Activated CD4-positive, alpha-beta T cell treated with anti-CD3 and anti-CD28 coated beads for 36 hours (primary cell): Measurements from ENCODE around the gene HOXD13. TPM values are rescaled to one million over a fixed set of nuclear protein-coding genes. Genes with fewer than 3 reads are reported as not detected.

Source experiments
- ATAC-seq: fragments of 200-7000 bp; cut with Tn5 transposase; one replicate; pipeline ENCODE4 v1.10.0; 2021; ENCODE audit warnings: mild to moderate bottlenecking, moderate library complexity
- CTCF ChIA-PET: fragments of 350-600 bp; sonication (Branson Sonifier 250); formaldehyde crosslinking; loops from one replicate; lab custom pipeline; 2021; ENCODE audit warnings: antibody characterized with exemption; lab: Charles Lee
- POLR2A ChIA-PET: fragments of 350-600 bp; sonication (Branson Sonifier 250); formaldehyde crosslinking; loops from one replicate; lab custom pipeline; 2021; ENCODE audit warnings: antibody characterized with exemption, inconsistent platforms; lab: Charles Lee
- DNase-seq: peaks from one replicate; pipeline ENCODE4 v3.0.0-alpha.2; 2020
- H3K27ac Mint-ChIP-seq: one replicate; pipeline ENCODE4 v1.8.0; 2021; ENCODE audit warnings: mixed read lengths
- H3K27me3 Mint-ChIP-seq: one replicate; pipeline ENCODE4 v1.8.0; 2021; ENCODE audit warnings: mixed read lengths
- H3K36me3 Mint-ChIP-seq: one replicate; pipeline ENCODE4 v1.8.0; 2021; ENCODE audit warnings: low read depth, mixed read lengths
- H3K4me1 Mint-ChIP-seq: one replicate; pipeline ENCODE4 v1.8.0; 2021; ENCODE audit warnings: mixed read lengths
- H3K4me3 Mint-ChIP-seq: one replicate; pipeline ENCODE4 v1.8.0; 2021; ENCODE audit warnings: mild to moderate bottlenecking, moderate library complexity, mixed read lengths
- H3K9me3 Mint-ChIP-seq: one replicate; pipeline ENCODE4 v1.8.0; 2021; ENCODE audit warnings: low read depth, mixed read lengths
- intact Hi-C, 2 experiments: fragments of 100-400 bp; cut with DNase I in 1 of 2; cut with micrococcal nuclease in 1 of 2; formaldehyde crosslinking; loops; one replicate each; pipeline versions ENCODE4 v1.14.2 to v1.15.1; 2022 to 2024; cut with DNase I, micrococcal nuclease
- total RNA-seq, 2 experiments: library from RNA; stranded (reverse); gene quantifications; one replicate each; pipeline ENCODE4 v1.2.3, GENCODE V29; 2021

The HOXD13 gene
- total RNA-seq, 2 experiments from 2014 or later, result not detected

DNA sequence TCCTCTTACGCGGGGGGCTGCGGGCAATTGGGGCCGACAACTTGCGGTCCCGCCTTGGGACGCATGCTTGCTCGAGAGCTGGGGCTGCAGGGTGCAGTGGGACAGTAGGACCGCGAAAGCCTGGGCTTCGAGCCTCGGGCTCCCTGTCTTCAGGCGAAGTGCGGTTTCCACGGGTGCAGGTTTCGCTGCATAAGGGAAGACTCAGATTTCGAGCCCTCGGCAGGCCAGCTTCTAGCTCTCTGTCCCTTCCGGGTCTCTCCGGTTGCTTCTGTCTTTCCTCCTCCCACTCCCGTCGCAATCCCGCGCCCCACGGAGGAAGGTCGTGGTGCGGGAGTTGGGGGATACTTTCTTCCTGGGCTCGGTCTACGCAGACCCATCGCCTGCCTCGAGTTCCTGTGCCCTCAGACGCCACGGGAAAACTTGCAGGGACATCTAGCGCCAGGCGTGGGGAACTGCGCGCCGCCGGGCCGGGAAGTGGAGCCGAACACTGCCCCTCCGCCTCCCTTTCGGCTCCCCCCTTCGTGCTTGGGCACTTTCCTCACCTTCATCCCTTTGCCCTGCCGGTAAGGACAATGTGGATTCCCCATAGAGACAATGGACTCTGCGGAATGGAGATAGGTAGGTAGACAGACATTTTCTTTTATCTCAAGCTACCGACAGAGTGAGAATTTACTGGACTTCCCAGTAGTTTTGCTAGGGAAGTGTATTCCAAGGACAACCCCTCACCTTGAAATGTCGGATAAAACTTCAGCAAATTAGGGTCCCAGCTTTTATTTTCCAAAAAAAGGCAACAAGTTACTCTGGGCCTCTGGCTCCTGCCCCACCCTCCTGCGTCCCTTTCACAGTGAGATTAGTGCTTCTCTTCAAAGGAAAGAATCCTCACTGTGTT lies 4.2 kb upstream of the HOXD13 start:
- ATAC-seq, result no peak
- CTCF ChIA-PET, result interaction anchor here (0.8 to 1.6 kb wide), 3 partner anchors 9 to 32 kb away, joined by 3 to 7 read pairs (median 3); no protein-coding TSS in a partner anchor
- peak overlapping the region; percentile 51 for H3K4me3 Mint-ChIP-seq

DNA sequence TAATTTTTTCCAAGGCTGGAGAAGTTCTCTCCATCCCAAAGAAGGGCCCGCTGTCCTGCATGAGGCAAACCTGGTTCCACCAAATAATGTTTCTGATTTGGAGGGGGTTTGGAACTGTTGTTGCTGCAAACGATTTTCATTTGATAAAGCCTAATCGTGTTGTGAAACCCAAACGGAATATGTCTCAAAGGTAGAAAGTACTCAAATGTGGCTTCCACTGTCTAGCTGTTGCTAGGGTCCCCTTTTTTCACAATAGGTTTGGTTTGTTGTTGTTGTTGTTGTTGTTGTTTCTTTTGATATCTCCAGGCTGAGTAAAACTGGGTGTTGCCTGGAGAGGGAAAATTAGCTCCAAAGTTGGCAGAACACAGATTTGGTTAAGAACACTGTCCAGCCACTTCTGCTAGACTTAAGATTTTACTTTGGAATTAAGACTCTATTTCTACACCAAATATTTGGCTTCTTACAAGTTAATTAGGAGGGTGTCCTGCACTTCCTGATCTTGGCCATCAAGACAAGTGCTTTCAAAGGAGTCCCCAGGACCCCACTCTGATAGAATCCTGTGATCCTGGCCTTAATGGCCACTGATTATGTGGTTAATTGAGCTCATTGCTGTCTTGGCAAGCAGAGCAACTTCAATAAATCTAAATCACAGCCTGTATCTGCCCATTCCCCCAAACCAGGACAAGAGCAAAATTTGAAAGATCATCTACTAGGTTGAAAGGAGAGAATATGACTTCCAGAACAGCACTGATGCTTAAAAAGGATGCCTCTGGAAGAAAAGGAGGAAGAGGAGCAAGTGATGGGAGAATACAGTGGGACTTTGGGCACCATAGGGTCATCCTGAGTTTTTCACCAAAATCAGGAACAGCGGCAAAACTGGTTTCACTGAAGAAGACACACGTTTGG lies 3.3 kb upstream of the HOXD13 start:
- ATAC-seq (no peak), DNase-seq (no peak)
- Mint-ChIP-seq H3K36me3 (peaks cover 3% of the 10 kb centered on the region), H3K4me3 (no peak overlapping the region), H3K27me3 (peaks cover 82% of the 10 kb centered on the region), H3K4me1 (peaks cover 21% of the 10 kb centered on the region), H3K27ac (no peak overlapping the region), H3K9me3 (no peaks in the 10 kb centered on the region)
- POLR2A ChIA-PET, result interaction anchor here (0.7 kb wide), 1 partner anchor 372 kb away, joined by 3 read pairs; no protein-coding TSS in a partner anchor
- intact Hi-C loops, result loop anchor here (1.0 to 10.0 kb wide), 5 partner anchors 398 to 1754 kb away; partner anchors contain the start of gene SP9 (in 1 of the 2)
- CTCF ChIA-PET, result interaction anchor here (0.8 to 1.6 kb wide), 3 partner anchors 9 to 31 kb away, joined by 3 to 7 read pairs (median 3); no protein-coding TSS in a partner anchor

More for the DNA sequence above, 4.2 kb upstream of the HOXD13 start:
- peaks cover 14% of the 10 kb centered on the region for H3K4me1 Mint-ChIP-seq
- DNase-seq, result peak; percentile 61
- peaks cover 4% of the 10 kb centered on the region for H3K9me3 Mint-ChIP-seq
- intact Hi-C loops, result loop anchor here (1.0 to 10.0 kb wide), 5 partner anchors 397 to 1753 kb away; partner anchors contain the start of gene SP9 (in 1 of the 2)
- H3K27me3 Mint-ChIP-seq, result peaks cover 82% of the 10 kb centered on the region
- no peak overlapping the region for H3K27ac Mint-ChIP-seq
- POLR2A ChIA-PET, result no interaction called here
- H3K36me3 Mint-ChIP-seq, result peaks cover 3% of the 10 kb centered on the region

DNA sequence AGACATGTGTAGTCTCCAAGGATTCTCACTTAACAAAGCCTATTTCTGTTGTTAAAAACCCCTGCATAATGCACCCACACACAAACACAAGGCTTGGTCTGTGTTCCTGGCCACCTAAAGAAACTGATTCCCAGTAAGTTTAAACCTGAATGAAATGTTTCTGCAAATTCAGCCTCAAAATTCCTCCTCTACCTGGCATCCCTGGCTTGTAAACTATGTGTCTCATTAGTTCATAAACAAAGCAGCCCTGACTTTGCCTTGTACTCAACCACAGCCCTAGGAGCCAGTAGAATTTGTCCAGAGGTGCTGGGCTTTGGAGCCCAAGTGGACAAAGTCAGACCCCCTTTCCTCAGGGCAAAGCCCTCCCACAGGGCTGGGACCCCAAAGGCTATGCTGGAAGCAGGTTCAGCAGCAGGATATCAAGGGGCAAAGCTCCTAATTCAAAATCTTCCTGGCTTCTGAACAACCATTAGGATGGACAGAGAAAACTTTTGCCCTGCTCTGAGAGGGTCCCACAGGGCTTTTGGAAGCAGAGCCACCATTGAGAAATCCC lies 2.6 kb upstream of the HOXD13 start:
- Mint-ChIP-seq H3K27me3 (peaks cover 82% of the 10 kb centered on the region), H3K4me3 (no peak overlapping the region), H3K36me3 (peaks cover 3% of the 10 kb centered on the region)

DNA sequence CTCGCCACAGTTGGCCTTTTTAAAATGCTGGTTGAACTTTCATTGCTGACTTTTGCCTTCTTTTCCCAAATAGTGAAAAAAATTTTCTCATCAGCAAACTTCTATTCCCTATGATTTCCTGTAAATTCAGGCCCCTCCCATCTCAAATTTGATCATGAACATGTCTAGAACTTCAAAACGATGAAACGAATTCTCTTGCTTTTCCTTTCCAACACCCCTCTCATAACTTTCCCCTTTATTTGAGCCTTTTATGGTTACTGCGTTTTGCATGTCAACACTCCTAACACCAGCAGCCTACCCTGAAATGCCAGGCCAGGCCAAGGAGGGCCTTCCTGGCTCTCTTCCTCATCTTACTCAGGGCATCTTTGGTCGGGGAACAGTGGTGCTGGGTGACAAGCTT lies 1.7 kb upstream of the HOXD13 start:
- no peak for DNase-seq
- ATAC-seq, result no peak
- H3K27me3 Mint-ChIP-seq, result peaks cover 84% of the 10 kb centered on the region
- H3K4me3 Mint-ChIP-seq, result no peak overlapping the region
- peaks cover 21% of the 10 kb centered on the region for H3K4me1 Mint-ChIP-seq
- ChIA-PET POLR2A (no interaction called here), CTCF (interaction anchor here (1.0 kb wide), 1 partner anchor 12 kb away, joined by 3 read pairs; no protein-coding TSS in a partner anchor)
- no peaks in the 10 kb centered on the region for H3K9me3 Mint-ChIP-seq
- intact Hi-C loops, result loop anchor here in 1 of 2 experiments (10.0 kb wide), 1 partner anchor 1056 kb away; no protein-coding TSS in a partner anchor
- no peak overlapping the region for H3K27ac Mint-ChIP-seq
- H3K36me3 Mint-ChIP-seq, result peaks cover 3% of the 10 kb centered on the region

More for the DNA sequence above, 2.6 kb upstream of the HOXD13 start:
- DNase-seq (no peak), ATAC-seq (no peak)
- intact Hi-C loops, result loop anchor here (2.0 to 10.0 kb wide), 5 partner anchors 399 to 1755 kb away; partner anchors contain the start of gene SP9 (in 1 of the 2)
- Mint-ChIP-seq H3K9me3 (no peaks in the 10 kb centered on the region), H3K4me1 (peaks cover 21% of the 10 kb centered on the region), H3K27ac (no peak overlapping the region)
- ChIA-PET POLR2A (no interaction called here), CTCF (no interaction called here)

DNA sequence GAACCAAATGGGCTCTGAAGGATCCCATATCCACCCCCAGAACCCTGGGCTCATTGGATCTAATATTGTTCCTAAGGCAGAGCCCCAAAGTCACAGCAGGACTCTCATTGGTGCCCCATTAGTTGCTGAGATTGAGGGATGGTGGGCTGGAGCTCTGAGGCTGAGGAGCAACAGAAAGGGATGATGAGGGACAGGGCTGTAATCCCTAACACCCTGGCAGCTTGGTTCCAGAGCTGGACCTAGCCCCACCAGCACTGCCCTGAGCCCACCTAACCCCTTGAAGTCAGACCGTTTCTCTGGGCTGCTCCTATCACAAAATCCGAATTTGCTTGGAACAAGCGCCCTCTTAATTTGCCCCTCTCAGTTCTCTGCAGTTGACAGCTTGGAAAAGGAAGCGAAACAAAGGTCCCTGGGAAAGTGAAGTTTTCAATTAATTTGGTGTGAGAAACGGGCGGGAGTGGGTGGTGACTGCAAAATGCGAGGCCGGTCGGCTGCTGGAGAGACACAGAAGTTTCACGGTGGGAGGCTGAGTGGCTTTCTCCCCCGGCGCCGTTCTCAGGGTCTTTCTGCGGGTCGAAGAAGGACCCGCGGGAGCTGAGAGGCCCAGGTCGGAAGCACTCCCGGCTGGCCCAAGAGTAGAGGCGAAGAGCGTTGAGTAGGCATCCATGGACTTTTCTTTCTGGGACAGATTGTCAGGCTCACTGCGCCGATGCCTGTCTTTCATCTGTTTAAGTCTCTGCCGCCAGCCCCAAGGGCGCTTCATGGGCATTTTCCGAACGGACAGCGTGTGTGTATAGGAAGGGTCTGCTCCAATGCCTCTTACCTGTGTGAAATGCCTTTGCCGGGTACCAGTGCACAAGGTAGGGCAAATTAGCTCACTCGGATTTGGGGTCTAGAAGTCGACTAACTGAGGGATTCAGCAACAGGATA lies 927 bp upstream of the HOXD13 start:
- peaks cover 3% of the 10 kb centered on the region for H3K36me3 Mint-ChIP-seq
- intact Hi-C loops, result loop anchor here in 1 of 2 experiments (10.0 kb wide), 1 partner anchor 1057 kb away; no protein-coding TSS in a partner anchor
- ATAC-seq (no peak), DNase-seq (no peak)
- H3K9me3 Mint-ChIP-seq, result no peaks in the 10 kb centered on the region
- H3K4me3 Mint-ChIP-seq, result peak overlapping the region; percentile 21
- peak overlapping the region; percentile 25 for H3K27ac Mint-ChIP-seq
- ChIA-PET CTCF (interaction anchor here (1.0 kb wide), 1 partner anchor 11 kb away, joined by 3 read pairs; no protein-coding TSS in a partner anchor), POLR2A (no interaction called here)
- H3K27me3 Mint-ChIP-seq, result peaks cover 85% of the 10 kb centered on the region
- H3K4me1 Mint-ChIP-seq, result peaks cover 25% of the 10 kb centered on the region

DNA sequence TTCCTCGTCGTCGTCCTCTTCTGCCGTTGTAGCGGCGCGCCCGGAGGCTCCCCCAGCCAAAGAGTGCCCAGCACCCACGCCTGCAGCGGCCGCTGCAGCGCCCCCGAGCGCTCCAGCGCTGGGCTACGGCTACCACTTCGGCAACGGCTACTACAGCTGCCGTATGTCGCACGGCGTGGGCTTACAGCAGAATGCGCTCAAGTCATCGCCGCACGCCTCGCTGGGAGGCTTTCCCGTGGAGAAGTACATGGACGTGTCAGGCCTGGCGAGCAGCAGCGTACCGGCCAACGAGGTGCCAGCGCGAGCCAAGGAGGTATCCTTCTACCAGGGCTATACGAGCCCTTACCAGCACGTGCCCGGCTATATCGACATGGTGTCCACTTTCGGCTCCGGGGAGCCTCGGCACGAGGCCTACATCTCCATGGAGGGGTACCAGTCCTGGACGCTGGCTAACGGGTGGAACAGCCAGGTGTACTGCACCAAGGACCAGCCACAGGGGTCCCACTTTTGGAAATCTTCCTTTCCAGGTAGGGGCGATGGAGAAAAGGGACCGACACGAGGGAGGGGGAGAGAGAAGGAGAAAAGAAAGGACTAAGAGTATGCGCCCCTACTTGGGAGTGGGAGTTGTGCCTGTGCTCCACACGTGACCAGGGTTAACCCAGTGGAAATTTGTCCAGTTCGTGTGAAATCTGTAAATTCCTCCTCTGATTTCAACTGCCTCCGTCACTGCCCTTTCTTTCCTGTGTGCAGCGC lies 800 bp downstream of the HOXD13 start:
- POLR2A ChIA-PET, result no interaction called here
- Mint-ChIP-seq H3K4me3 (peak overlapping the region; percentile 26), H3K27me3 (peaks cover 85% of the 10 kb centered on the region), H3K27ac (no peak overlapping the region), H3K9me3 (no peaks in the 10 kb centered on the region), H3K36me3 (peaks cover 1% of the 10 kb centered on the region), H3K4me1 (peaks cover 37% of the 10 kb centered on the region)
- ATAC-seq (no peak), DNase-seq (peak; percentile 19)
- CTCF ChIA-PET, result interaction anchor here (0.7 to 1.2 kb wide), 2 partner anchors 16 to 523 kb away, joined by 3 to 5 read pairs; no protein-coding TSS in a partner anchor
- intact Hi-C loops, result loop anchor here in 1 of 2 experiments (1.0 to 10.0 kb wide), 2 partner anchors 12 to 1059 kb away; no protein-coding TSS in a partner anchor

DNA sequence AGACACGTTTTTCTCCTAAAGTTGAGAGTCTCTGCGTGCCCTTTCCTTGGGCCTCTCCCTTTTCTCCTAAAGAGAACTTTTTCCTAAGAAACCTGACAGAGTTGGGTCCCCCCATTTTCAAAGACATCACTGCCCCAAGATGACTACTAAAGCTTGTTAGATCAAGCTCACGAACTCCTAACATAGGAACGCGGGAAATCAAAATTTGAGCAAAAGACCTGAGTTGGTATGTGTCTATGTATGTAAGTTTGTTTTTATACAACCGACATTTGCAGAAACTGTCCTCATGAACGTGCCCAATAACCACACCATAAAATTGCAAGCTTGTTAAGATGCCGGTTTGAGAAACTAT lies 1.4 kb downstream of the HOXD13 start:
- ChIA-PET POLR2A (no interaction called here), CTCF (interaction anchor here (0.6 to 1.2 kb wide), 3 partner anchors 17 to 522 kb away, joined by 3 to 5 read pairs (median 3); no protein-coding TSS in a partner anchor)
- H3K27ac Mint-ChIP-seq, result no peak overlapping the region
- no peaks in the 10 kb centered on the region for H3K9me3 Mint-ChIP-seq
- DNase-seq (no peak), ATAC-seq (no peak)
- intact Hi-C loops, result loop anchor here in 1 of 2 experiments (1.0 to 10.0 kb wide), 2 partner anchors 13 to 1059 kb away; no protein-coding TSS in a partner anchor
- peaks cover 83% of the 10 kb centered on the region for H3K27me3 Mint-ChIP-seq
- peaks cover 35% of the 10 kb centered on the region for H3K4me1 Mint-ChIP-seq
- peak overlapping the region; percentile 26 for H3K4me3 Mint-ChIP-seq
- H3K36me3 Mint-ChIP-seq, result no peaks in the 10 kb centered on the region

DNA sequence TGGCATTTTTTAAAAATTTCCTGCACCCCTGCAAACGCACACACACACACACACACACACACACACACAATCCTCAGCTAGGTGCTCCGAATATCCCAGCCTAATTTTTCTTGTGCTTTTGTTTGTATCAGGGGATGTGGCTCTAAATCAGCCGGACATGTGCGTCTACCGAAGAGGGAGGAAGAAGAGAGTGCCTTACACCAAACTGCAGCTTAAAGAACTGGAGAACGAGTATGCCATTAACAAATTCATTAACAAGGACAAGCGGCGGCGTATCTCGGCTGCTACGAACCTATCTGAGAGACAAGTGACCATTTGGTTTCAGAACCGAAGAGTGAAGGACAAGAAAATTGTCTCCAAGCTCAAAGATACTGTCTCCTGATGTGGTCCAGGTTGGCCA lies 1.8 kb downstream of the HOXD13 start:
- Mint-ChIP-seq H3K9me3 (no peaks in the 10 kb centered on the region), H3K4me1 (peaks cover 35% of the 10 kb centered on the region), H3K36me3 (no peaks in the 10 kb centered on the region), H3K4me3 (no peak overlapping the region), H3K27ac (no peak overlapping the region), H3K27me3 (peaks cover 83% of the 10 kb centered on the region)
- POLR2A ChIA-PET, result no interaction called here
- intact Hi-C loops, result loop anchor here in 1 of 2 experiments (10.0 kb wide), 1 partner anchor 1060 kb away; no protein-coding TSS in a partner anchor
- no peak for DNase-seq
- CTCF ChIA-PET, result interaction anchor here (0.6 to 1.2 kb wide), 4 partner anchors 17 to 522 kb away, joined by 3 to 5 read pairs (median 3); no protein-coding TSS in a partner anchor
- ATAC-seq, result no peak

DNA sequence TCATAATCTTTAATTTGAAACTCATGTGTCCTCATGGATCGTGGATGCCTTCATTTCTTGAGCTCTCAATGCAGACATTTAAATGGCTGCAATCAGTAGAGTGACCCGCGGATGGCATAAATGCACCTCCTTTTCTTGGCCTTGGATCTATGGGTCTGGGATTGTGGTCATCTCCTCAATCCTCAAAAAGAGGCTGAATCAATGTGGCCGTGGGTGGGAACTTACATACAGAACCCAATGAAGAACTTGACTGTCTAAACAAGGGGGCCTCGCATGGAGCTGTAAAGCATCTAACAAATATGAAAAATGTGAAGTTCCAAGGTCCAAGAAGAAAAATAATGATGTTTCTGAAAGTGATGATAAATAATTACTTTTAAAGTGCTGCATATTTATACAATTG lies 2.9 kb downstream of the HOXD13 start:
- POLR2A ChIA-PET, result no interaction called here
- intact Hi-C loops, result loop anchor here (5.0 to 10.0 kb wide), 4 partner anchors 93 to 1393 kb away; partner anchors contain the start of gene LNPK (in 1 of the 2)
- no peak overlapping the region for H3K4me3 Mint-ChIP-seq

More for the DNA sequence above, 2.9 kb downstream of the HOXD13 start:
- DNase-seq (no peak), ATAC-seq (no peak)
- no peak overlapping the region for H3K27ac Mint-ChIP-seq
- H3K4me1 Mint-ChIP-seq, result peaks cover 35% of the 10 kb centered on the region
- CTCF ChIA-PET, result interaction anchor here (0.5 to 4.7 kb wide), 10 partner anchors 15 to 844 kb away, joined by 3 to 86 read pairs (median 4); no protein-coding TSS in a partner anchor
- H3K36me3 Mint-ChIP-seq, result no peaks in the 10 kb centered on the region
- no peaks in the 10 kb centered on the region for H3K9me3 Mint-ChIP-seq
- H3K27me3 Mint-ChIP-seq, result peaks cover 78% of the 10 kb centered on the region
